MM.1S (cell line): ENCODE data around the gene ATAD3B.

ENCODE experiments used
- CTCF ChIP-seq: fragments of 300-600 bp; sonication (generic); IDR thresholded peaks from 2 replicates; pipeline ENCODE4 v1.5.1; 2016; ENCODE audit warnings: antibody characterized with exemption, low read length, mixed read lengths
- EZH2 ChIP-seq: fragments of 300-600 bp; sonication (generic); optimal IDR thresholded peaks from 2 replicates; pipeline ENCODE3; 2017; ENCODE audit warnings: low read depth, mild to moderate bottlenecking, antibody characterized with exemption, low read length, mixed read lengths

GRCh38 chr1:1451696-1452364 lies 19.7 kb upstream of the ATAD3B start:
- TF ChIP-seq EZH2 (no peak), CTCF (no peak)
